Activated CD4-positive, CD25-positive, alpha-beta regulatory T cell (primary cell): ENCODE results near the gene CDK19.

ENCODE experiments used
- DNase-seq, 4 experiments: peaks; one replicate each; lab custom pipeline; 2025; lab: John Stamatoyannopoulos, UW

Gene CDK19

GRCh38 chr6:110575925-110576463, 239.3 kb downstream of the CDK19 start:
- no peak for DNase-seq

- DNase-seq = no peak
Observed at GRCh38 chr6:110574817-110575216, 240.5 kb downstream of the CDK19 start.

- no peak for DNase-seq
Observed at GRCh38 chr6:110573537-110573936, 241.7 kb downstream of the CDK19 start.

DNA sequence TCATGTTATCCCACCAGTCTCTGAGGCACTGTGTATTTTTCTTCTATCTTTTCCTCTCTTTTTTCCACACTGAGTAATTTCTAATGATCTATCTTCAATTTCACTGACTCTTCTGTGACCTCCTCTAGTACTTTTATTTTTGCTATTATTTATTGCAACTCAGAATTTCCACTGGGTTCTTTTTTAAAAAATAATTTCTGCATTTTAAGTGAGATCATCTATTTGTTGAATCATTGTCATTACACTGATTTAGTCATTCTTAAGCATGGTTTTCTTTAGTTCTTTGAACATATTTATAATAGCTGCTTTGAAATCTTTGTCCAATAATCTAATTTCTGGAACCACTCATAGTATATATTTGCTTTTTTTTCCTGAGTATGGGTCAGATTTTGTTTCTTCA, 242.1 kb downstream of the CDK19 start:
- no peak for DNase-seq

GRCh38 chr6:110567957-110568696, 247.1 kb downstream of the CDK19 start:
- no peak for DNase-seq

DNA sequence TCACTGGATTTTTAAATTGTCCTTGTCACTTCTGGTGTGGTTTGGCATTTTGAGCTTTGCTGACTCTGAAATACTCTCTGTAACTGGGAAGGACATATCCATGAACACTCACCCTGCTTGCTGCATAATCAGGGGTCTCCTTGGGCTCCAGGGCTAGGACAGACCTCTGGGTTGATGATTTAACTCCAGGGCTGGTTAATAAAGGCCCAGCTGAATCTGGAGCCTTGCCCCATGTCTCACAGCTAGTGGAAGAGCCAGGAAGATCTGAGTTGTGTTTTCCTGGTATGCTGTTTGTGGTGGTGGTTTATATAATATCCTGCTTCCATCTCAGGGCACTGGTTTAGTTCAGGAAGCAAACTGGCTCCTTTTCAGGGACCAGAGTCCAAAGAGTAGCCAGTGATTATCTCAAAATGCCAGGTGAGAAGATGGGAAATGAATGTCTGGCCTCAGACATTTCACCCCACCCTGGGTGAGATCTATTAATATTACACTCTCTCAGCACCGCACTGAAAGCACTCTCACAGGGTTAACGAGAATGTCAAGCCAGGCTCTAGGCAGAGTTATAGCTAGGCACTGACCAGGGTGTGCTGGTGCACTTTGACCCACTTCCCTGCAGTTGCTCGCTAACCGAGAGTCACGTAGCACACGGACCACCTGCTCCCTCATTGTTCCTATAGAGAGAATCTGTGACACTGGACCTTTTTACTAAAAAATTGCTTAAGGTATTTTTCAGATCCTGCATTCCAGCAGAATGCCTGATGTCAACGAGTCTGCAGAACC, 248.7 kb downstream of the CDK19 start:
- no peak for DNase-seq

DNA sequence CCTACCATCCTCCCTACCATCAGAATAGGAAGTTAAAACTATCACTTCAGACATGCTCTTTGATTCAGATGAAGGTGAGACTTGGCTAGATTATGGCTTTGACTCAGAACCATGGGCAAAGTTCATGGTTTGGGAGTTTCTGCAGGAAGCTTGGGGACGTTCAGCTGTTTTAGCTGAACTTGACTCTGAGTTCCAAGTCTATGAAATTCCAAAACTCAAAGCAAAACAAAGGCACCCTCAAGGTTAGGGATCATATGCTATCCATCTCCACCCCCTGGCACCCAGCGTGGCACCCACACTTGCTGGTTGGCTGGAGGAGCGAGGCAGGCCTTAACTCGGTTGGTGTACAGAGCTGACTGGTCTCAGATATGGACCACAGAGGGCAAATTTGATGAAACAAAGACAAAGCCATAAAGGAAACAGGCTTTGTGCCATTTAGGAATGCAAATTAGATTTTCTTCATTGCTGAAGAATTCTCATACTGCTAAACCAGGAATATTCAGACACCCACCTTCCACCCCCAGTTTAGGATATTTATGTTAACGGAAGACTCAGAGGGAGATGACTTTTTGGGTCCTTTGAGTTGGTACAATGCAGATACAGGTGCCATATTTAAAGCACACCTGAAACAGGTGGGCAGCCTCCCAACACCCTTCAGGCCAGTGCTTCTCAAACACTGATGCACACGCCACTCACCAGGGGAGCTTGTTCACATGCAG, 250.4 kb downstream of the CDK19 start:
- DNase-seq = no peak

- DNase-seq = no peak
Observed at GRCh38 chr6:110563711-110564110, 251.6 kb downstream of the CDK19 start.

DNA sequence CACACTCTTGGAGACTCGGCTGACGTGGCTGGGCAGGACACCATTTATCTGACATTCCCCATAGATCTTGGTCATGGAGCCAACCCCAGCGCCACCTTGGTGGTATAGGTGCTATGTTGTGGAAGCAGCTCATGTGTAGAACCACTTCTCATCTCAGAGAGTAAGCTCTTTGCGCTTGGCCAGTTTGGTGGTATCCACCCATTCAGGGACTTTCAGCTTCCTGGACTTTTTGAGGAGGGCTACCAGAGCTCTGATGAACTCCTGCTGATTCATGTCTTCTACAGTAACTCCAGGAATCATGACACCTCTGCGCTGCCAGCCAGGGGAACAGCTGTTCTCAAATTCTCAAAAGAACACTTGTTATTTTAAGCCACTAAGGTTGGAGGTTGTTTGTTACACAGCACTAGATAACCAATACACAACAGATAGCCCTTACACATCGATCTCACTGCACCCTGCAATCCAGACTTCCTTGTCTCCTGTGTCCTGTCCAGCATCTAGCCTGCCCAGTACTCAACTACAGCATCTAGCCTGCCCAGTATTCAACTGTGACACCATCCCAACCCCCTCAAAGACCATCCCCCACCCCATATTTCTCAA, 252.9 kb downstream of the CDK19 start:
- DNase-seq = no peak

GRCh38 chr6:110561696-110562095, 253.6 kb downstream of the CDK19 start:
- no peak for DNase-seq

- no peak for DNase-seq
Observed at GRCh38 chr6:110561008-110561396, 254.3 kb downstream of the CDK19 start.

DNA sequence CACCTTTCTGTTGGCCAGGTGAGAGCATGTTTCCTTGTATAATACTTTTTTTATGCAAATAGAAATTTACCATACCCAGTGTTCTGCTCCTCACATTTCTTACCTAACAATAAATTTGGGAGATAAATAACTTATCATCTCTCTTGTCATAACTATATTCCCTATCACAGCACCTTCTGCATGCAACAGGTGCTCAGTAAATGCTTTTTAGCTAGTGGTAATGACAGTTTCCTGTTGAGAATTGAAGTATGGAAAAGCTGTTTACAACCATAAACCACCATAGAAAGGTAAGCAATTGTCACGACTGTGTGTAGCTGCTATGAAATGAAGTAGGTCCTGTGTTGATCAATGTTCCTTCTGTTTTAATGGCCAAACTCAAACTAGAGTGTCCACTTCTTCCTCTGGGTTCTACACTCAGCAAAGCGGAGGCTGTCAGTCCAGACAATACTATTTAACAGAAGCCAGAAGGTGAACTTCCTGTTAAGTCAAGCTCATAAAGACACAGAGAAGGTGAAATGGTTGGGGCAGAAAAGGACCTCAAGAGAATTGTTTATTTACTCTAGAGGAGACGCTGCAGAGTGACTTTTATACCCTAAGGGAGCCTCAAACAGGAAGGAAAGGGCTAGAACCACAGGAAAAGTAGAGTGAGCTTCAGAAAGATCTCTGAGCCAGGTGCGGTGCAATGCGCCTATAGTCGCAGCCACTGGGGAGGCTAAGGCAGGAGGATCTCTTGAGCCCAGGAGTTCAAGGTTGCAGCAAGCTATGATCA, 254.8 kb downstream of the CDK19 start:
- no peak for DNase-seq
